ENCODE measurements around the gene DLEC1.

The DLEC1 gene

DNA sequence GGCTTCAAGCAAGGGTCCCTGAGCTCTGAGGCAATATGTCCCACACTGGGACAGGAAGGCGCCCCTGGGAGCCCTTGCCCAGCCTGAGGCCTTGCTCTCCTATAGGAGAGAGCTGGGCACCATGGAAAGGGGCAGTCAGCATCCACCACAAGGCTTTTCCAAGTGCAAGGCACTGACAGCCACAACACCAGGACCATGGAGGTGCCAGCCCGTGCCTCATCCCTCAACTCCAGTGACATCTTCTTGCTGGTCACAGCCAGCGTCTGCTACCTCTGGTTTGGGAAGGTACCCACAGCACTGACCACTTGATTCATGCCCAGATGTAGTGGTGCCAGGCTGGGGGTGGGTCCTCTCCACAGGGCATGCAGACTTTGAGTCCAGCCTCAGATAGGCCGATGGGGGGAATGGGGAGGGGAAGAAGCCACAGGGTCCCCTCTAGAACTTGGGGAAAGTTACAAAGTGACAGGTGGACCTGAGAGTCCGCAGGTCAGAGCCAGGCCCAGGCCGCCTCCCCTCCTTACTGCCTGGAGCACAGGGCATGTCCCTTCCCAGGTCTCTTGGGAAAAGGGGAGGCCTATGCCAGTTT, 36.6 kb upstream of the DLEC1 start:
- no peak for DNase-seq (ENCODE audit: low read depth, low spot score)

DNA sequence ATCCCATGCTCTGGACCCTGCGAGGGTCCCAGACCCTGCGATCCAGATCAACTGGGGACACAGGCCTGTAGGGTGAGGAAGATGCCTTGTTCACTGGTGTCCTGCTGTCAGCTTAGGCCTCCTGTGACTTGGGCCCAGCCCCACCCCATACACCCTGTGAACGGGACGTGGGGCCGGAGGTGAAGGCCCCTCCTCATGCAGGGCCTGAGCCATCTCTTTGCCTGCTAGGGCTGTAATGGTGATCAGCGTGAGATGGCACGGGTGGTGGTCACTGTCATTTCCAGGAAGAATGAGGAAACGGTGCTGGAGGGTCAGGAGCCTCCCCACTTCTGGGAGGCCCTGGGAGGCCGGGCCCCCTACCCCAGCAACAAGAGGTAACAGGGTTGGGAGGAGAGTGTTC, 36.1 kb upstream of the DLEC1 start:
- no peak for DNase-seq (ENCODE audit: low read depth, low spot score)

DNA sequence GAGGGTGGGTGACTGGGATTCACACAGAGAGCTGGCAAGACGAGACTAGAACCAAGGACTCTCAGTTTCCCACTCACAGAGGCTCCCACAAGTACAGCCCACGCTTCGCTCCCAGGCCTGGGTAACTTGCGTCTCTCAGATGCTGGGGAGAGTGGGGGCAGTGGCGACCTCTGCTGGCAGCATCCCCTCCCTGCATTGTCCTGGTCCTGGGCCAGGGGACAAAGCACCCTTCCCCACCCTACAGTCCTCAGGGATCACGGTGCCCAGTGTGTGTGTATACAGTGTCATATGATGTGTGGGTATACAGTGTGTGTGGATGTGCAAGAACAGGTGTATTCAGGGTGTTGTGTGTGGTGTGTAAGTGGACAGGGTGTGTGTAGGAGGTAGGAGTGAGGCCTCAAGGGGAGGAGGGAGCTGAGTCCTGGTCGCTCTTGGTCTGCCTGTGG, 35.6 kb upstream of the DLEC1 start:
- DNase-seq (ENCODE audit: low read depth, low spot score): no peak

DNA sequence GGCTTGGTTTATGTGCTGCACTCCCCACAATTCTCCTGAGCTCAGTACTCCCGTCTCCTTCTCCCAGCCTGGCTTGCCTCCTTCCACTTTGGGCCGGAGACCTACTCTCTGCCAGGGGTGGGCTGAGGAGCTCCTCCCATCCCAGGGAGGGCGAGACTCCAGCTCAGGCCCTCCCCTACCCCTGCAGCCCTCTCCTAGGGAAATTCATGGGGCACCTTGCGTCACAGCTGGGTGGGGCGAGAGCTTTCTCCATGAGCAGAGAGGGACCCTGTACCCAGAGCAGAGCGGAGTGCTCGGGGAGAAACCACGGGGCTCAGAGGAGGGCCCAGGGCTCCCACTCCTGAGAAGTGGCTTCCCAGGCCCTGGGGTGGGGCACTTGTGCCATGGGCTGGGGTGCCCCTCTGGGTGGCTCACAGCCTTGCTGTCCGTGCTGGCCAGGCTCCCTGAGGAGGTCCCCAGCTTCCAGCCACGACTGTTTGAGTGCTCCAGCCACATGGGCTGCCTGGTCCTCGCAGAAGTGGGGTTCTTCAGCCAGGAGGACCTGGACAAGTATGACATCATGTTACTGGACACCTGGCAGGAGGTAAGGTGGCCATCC, 35.1 kb upstream of the DLEC1 start:
- DNase-seq (ENCODE audit: low read depth, low spot score): no peak

DNA sequence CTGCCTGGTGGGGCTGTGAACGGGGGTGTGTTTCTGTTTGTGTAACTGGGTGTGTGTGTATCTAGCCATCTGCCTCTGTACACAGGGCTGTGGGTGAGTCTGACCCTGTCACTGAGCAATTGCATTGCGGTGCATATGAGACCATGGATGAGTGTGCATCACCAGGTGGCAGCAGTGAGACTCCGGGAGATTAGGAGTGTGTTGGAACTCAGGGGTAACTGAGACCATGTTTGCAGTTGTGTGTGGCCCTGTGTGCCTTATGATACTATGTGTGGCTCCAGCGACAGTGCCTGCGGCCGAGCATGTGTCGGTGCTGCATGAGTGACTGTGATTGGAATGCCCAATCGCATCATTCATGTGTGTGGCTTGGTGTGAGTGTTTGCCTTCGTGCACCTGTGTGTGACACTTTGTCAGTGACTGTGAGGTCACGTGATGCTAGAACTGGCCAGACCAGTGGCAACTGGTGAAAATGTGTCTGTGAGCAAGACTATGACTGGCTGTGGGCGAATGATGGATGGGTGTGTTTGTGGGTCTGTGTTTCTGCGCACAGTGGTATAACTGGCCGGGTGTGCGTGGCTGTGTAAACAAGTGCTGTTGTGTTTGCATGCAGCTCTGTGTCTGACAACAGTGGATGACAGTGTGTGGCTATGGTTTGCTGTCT, 34.5 kb upstream of the DLEC1 start:
- DNase-seq (ENCODE audit: low read depth, low spot score): no peak

DNA sequence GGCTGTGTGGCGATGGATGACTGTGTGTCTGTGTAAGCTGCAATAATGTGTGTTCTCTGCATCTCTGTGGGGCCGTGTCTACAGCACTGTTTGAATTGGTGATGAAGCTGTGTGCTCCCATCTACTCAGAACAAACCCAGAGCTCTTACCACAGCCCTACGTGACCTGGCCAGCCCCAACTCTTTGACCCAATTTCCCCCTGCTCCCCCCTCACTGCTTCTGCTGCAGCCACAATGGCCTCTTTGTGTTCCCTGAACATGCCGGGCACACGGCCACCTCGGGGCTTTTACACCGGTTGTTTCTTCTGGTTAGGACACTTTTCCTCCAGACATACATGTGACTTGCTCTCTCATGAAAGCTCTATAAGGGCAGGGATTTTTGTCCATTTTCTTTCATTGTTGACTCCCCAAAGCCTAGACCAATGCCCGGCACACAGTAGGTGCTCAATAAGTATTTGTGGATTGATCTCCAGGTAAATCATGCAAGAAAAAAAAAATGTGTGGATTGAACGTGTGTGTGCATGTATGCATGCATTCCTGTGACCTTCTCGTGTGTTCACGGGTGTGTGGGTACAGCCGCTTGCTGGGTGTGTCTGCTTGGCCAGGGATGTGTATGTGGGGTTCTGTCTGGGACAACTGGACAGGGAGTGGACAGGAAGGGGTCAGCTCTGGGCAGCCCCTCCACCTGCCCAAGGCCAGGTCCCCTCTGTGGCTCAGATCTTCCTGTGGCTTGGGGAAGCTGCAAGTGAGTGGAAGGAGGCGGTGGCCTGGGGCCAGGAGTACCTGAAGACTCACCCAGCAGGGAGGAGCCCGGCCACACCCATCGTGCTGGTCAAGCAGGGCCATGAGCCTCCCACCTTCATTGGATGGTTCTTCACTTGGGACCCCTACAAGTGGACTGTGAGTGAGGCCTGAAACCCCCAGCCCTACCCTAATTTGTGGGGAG, 33.7 kb upstream of the DLEC1 start:
- DNase-seq (ENCODE audit: low read depth, low spot score): no peak

DNA sequence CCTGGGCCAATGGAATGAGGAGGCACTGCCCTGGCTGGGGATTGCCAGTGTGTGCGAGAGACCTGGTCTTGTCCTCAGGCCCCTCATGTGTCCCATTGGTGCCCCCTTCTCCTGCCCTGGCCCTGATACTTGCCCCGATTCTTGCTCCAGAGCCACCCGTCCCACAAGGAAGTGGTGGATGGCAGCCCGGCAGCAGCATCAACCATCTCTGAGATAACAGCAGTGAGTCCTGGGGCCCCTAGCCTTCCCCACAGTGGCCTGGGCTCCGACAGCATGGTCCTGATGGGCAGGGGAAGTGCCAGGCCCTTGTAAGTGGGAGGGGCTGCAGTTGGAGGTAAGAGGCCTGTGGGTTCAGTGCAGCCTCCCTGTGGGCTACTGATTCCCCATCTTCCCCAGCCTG, 33.0 kb upstream of the DLEC1 start:
- no peak for DNase-seq (ENCODE audit: low read depth, low spot score)

DNA sequence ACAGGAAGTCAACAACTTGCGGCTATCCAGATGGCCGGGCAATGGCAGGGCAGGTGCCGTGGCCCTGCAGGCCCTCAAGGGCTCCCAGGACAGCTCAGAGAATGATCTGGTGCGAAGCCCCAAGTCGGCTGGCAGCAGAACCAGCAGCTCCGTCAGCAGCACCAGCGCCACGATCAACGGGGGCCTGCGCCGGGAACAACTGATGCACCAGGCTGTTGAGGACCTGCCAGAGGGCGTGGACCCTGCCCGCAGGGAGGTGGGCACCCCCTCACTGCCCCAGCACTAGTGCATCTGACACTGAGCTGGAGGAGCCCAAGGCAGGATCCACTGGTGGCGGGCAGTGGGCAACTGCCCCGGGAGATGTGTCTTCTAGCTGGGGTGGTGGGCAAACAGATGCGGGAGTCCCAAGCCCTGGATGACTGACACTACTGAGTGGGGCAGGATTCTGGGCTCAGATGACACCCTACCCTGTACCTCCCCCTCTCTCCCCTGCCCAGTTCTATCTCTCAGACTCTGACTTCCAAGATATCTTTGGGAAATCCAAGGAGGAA, 32.5 kb upstream of the DLEC1 start:
- DNase-seq (ENCODE audit: low read depth, low spot score): no peak

DNA sequence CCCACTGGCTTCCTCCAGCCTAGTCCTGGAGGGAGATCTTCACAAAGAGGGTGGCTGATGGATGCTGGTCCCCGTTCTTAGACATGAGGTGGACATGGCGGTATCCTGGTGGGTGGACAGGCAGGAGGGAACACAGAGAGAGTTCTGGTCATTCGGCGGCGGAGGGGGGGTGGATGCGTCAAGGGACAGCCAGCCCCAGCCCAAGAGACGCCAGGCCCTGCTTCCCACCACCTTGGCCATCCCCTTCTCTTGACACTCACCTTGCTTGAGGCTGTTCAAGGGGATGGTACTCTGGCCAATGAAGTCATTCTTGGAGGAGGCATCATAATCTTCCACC, 31.3 kb upstream of the DLEC1 start:
- no peak for DNase-seq (ENCODE audit: low read depth, low spot score)

DNA sequence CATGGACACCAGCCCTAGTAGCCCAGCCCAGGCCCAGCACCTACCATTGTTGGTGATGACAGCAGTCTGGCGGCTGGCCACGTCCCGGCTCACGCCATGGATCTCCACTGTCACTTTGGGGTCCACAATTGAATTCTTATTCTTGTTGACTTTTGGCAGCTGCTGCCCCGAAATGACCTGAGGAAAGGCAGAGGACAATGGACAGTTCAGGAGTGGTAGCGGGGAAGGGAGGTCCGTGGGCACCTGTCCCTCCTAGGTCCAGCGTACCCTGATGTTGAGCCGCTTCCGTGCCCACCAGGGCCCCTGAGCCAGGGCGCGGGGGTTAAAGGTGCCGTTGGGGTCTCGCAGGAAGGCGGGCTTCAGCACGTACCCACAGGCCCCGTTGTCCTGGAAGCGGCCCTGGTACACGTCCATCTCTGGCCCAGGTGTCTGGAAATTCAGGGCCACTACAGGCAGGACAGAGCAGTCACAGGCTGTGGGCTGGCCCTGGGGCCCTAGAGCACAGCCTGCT, 30.8 kb upstream of the DLEC1 start:
- DNase-seq (ENCODE audit: low read depth, low spot score): no peak

DNA sequence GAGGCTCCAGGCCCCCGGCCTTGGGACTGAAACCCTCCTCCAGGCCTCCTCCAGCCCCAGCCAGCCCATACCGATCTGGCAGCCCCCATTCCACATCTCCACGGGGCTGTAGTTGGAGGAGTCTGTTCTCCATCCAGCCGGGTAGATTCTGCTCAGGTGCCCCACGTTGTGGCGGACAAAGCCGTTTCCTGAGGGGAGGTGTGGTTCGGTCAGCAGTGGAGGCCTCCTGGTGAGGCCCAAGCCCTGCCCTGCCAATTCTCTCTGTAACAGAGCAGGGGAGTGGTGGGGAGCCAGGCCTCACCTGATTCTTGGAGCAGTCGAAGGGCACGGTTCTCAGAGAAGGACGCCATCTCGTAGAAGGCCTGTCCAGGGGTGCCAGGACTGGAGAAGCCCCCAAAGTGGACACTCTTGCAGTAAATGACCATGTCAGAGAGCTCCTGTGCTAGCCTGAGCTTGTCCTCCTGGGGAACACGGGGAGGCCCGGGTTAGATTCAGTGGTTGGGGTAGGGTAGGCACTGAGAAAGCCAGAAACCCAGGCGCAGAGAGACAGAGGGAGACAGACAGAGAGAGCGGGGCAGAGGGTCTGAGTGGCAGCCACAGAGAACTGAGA, 29.9 kb upstream of the DLEC1 start:
- no peak for DNase-seq (ENCODE audit: low read depth, low spot score)

DNA sequence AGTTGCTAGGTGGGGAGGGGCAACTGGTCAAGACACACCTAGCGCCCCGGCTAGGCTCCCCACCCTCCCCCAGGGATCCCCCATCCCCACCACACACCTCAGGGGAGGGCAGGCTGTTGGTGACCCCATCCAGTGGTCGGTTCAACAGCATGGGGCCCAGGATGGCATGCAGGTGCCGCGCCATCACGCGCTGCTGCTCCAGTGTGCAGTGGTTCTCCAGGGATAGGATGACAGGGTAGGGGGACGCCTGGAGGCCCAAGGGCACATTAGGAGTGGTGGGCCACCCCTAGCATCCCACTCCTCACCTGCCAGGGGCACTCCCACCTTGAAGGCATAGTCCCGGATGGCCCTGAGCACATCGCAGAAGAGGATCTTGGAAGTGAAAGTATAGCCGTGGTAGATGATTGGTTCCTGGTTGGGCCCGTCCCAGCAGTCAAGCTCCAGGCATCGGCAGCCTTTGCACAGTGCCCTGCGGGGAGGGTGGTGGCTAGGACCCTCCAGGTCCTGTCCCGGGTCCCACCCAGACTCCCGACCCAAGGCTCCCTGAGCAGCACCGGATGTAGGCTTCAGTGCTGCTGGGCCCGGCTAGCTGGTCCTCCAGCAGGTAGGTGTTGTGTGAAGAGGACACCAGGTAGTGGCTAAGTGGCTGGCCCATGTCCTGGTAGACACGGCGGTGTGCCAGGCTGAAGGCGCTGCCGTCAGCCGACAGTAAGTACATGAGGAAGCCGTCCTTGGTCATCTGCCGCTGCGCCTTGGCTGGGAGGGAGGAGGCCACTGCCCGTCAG, 29.0 kb upstream of the DLEC1 start:
- DNase-seq (ENCODE audit: low read depth, low spot score): no peak

DNA sequence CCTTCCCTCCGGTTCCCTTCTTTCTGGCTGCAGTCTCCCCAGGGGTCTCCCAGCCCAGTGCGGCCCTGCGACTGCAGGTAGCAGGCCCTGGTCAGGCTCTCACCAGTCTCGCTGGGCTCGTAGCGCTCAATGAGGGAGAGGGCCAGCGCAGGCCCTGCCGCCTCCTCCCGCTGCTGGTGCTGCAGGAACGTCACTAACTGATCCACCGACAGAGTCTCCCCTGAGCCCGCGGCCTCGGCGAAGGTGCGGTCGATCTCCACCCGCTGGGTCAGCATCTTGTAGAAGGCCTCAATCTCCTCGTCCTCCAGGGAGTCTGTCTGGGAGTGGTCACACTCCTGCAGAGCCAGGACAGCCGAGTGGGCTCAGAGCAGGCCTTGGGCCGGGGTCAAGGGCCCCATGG, 27.9 kb upstream of the DLEC1 start:
- DNase-seq (ENCODE audit: low read depth, low spot score): no peak

DNA sequence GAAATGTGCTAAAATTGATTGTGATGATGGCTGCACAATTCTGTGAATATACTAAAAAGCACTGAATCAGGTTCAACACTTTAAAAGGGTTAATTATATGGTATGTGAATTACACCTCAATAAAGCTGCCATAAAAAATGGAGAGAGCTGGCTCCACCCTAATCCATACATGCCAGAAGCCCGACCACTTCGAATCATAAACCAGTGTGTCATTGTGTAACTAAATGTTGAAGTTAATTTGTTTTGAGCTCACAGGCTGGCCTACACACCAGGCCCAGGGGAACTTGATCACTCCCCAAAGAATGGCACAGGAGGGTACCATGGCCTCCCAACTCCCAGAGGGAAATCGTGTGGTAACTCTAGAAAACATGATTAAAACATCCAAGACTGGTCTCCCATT, 23.5 kb upstream of the DLEC1 start:
- no peak for DNase-seq (ENCODE audit: low read depth, low spot score)

DNA sequence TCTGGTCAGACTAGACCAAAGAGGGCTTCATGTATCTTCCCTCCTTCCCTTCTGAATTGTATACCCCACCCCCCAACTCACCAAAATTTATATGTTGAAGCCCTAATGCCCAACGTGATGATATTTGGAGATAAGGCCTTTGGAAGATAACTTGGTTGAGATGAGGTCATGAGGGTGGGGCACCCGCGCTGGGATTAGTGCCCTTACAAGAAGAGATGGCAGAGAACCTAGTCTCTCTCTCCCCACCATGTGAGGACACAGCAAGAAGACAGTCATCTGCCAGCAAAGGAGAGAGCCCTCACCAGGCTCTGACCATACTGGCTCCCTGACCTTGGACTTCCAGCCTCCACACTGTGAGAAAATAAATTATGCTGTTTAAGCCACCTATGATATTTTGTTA, 23.0 kb upstream of the DLEC1 start:
- no peak for DNase-seq (ENCODE audit: low read depth, low spot score)

DNA sequence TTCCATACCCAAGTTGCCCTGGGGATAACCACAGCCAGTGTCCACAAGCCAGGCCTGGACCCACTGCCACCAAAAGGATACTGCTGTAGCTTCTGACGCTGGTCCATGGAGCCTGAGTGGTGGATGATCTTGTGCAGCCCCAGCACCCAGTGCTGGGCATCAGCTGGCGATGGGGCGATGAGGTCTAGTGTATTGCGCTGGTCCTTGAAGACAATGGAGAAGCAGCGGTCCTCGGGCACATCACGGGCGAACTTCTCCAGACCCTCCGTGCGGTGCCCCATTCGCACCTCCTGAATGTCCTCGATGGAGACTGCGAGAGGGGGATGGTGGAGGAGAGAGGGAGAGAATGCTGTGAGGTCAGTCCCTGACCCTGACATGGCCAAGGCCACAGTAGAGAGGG, 22.6 kb upstream of the DLEC1 start:
- no peak for DNase-seq (ENCODE audit: low read depth, low spot score)

DNA sequence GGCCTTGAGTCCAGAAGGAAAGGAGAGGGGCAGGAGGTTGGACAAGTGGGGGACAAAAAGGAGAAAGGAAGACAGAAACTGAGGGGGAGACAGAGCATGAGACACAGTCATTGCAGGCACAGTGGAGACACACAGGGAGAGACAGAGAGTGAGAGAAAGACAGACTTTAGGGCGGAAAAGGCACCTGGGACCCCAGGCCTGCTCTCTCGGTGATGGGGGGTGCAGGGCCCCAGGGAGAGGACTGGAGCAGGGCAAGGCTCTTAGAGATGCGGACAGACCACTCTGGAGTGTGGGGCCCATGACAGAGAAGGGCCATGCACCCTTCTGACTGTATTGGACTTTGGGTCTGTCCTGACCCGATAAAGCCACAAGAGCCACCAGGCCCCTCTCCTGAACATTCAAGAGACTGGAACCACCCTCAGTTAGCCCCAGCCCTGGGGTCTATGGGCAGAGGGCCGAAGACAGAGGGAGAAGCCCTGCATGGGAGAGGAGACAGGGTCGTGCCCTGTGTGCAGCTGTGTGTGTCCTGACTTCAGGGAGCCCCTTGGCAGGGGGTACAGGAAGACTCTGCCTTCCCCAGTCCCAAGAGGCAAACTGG, 22.1 kb upstream of the DLEC1 start:
- DNase-seq (ENCODE audit: low read depth, low spot score): no peak

DNA sequence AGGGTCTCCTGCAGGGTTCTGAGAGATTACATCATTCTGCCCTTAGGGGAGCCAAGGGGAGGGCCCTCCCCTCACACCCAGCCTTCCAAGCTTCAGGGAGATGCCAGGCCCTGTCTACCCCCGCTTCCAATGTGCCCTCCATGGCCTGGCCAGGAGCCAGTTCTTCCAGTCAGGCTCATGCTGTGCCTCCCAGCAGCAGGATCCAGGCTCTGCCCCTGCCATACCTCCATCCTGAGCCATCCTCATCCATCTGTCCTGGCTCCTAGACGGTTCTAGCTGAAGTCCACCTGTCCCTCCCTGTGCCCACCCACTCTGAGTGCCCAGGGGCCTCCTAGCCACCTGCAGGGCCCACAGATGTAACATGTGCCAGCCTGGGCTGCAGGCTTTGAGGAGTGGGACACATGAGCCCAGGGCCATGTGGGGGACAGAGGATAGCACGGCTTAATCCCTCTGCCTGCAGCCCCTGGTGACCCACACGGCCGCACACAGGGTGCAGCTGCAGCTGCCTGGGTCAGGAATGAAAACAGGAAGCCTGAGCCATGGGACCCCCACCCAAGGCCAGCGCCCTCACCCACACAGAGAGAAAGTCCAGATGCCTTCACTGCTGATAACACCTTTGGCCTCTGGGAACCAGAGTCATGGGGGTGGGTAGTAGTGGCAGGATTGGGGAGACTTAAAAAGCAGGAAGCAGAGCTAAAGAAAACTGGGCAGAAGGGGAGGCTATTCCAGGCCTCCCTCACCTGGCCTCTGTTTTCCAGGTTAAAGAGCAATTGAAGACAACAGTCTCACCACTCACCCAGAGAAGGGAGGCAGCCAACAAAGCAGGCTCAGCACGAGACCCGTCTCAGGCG, 21.3 kb upstream of the DLEC1 start:
- no peak for DNase-seq (ENCODE audit: low read depth, low spot score)
